Panc1 (cell line): Measurements from ENCODE around the gene SPIRE1. TPM values are rescaled to one million over a fixed set of nuclear protein-coding genes. Genes with fewer than 3 reads are reported as not detected.
"Not testable (repeated sequence)": the region's sequence is repeated elsewhere in the genome, so short reads cannot be mapped to it uniquely, and the experiment has no call there.

ENCODE experiments used
- ATAC-seq: fragments of 200-7000 bp; cut with Tn5 transposase; 2 replicates; pipeline ENCODE4 v1.9.1; 2020; ENCODE audit warnings: mild to moderate bottlenecking, moderate library complexity
- BruUV-seq: library from RNA; stranded (reverse); fragments of 400-500 nt; replicated peaks from 2 replicates; lab custom pipeline; 2021; lab: Mats Ljungman, UMichigan
- CTCF ChIA-PET: fragments of 300-600 bp; sonication (Branson Sonifier 250); formaldehyde crosslinking; loops from one replicate; lab custom pipeline; 2022; ENCODE audit warnings: antibody characterized with exemption; lab: Charles Lee
- POLR2A ChIA-PET: fragments of 300-600 bp; sonication (Branson Sonifier 250); formaldehyde crosslinking; loops from one replicate; lab custom pipeline; 2022; ENCODE audit warnings: antibody characterized with exemption; lab: Charles Lee
- DNase-seq: peaks from one replicate; pipeline ENCODE4 v3.0.0-alpha.2; 2010; ENCODE audit warnings: low read depth, low spot score
- H3K27ac ChIP-seq: 2 replicates; pipeline ENCODE4 v1.5.1; 2011; ENCODE audit warnings: mild to moderate bottlenecking, low read length, inconsistent platforms
- H3K27me3 ChIP-seq: fragments of 200-500 bp; sonication (Bioruptor generic); 2 replicates; pipeline ENCODE4 v1.6.0; 2014; ENCODE audit warnings: low read length, inconsistent platforms; ENCODE audit not compliant: control insufficient read depth, insufficient read depth
- H3K36me3 ChIP-seq: fragments of 200-500 bp; sonication (Bioruptor generic); 2 replicates; pipeline ENCODE4 v1.5.1; 2014; ENCODE audit warnings: inconsistent platforms, mild to moderate bottlenecking, low read length, moderate library complexity; ENCODE audit not compliant: control insufficient read depth, insufficient read depth
- H3K4me1 ChIP-seq: 2 replicates; pipeline ENCODE4 v1.5.1; 2011; ENCODE audit warnings: inconsistent platforms, mild to moderate bottlenecking, low read length, moderate library complexity; ENCODE audit not compliant: control insufficient read depth, insufficient read depth
- H3K4me3 ChIP-seq, 2 experiments: 2 replicates each; pipeline ENCODE4 v1.5.1; 2011 to 2012; ENCODE audit warnings: low read depth in 2 of 2, low read length in 2 of 2, mild to moderate bottlenecking in 2 of 2, inconsistent platforms in 1 of 2, moderate library complexity in 1 of 2
- H3K9me3 ChIP-seq: fragments of 200-500 bp; sonication (Bioruptor generic); 2 replicates; pipeline ENCODE4 v1.5.1; 2014; ENCODE audit warnings: low read depth, mild to moderate bottlenecking, inconsistent platforms, low read length, moderate library complexity; ENCODE audit not compliant: control insufficient read depth, insufficient read depth
- CTCF ChIP-seq: fragments of 450-650 bp; IDR thresholded peaks from 2 replicates; pipeline ENCODE4 v1.5.1; 2017; ENCODE audit warnings: mild to moderate bottlenecking
- POLR2AphosphoS5 ChIP-seq: IDR thresholded peaks from 2 replicates; pipeline ENCODE4 v1.6.1; 2012; ENCODE audit warnings: mild to moderate bottlenecking, low read depth, low read length, moderate library complexity
- REST ChIP-seq, 2 experiments: IDR thresholded peaks; 2 replicates each; pipeline ENCODE4 v1.6.1; 2011 to 2012; ENCODE audit warnings: low read depth in 2 of 2, control low read depth in 1 of 2, low read length in 1 of 2, mild to moderate bottlenecking in 1 of 2, moderate library complexity in 1 of 2; ENCODE audit not compliant: insufficient read depth in 1 of 2
- SIN3A ChIP-seq: IDR thresholded peaks from 2 replicates; pipeline ENCODE4 v1.6.1; 2012; ENCODE audit warnings: low read depth, mild to moderate bottlenecking, low read length, moderate library complexity, borderline replicate concordance; ENCODE audit not compliant: insufficient read depth
- TCF7L2 ChIP-seq: IDR thresholded peaks from 2 replicates; pipeline ENCODE4 v1.6.1; 2011; ENCODE audit warnings: mild to moderate bottlenecking, low read depth, low read length, inconsistent platforms
- in situ Hi-C: cut with HindIII; loops from 2 replicates; pipeline ENCODE4 v1.10.0; 2016; ENCODE audit warnings: low sequenced_read_pairs, low pct_unique_long_range_greater_than_20kb
- intact Hi-C: fragments of 100-400 bp; cut with micrococcal nuclease; formaldehyde crosslinking; loops from one replicate; pipeline ENCODE4 v1.10.0; 2022; ENCODE audit not compliant: unreplicated experiment
- total RNA-seq: library from RNA; stranded (reverse); gene quantifications from one replicate; pipeline ENCODE4 v1.2.1, GENCODE V29; 2021; ENCODE audit not compliant: unreplicated experiment

Gene SPIRE1
- total RNA-seq, 1 experiment from 2014 or later = 45.5 TPM

- POLR2A ChIA-PET = no interaction called here
- CTCF ChIA-PET = no interaction called here
- TF ChIP-seq REST (IDR thresholded peaks at IDR 0.05; ENCODE audit: insufficient read depth in 1 of 2, low read depth in 2 of 2, low read length in 1 of 2) (no peak), TCF7L2 (no peak), POLR2AphosphoS5 (no peak), CTCF (no peak), SIN3A (no peak)
- DNase-seq = no peak
- H3K27ac ChIP-seq = no peak overlapping the region
- TSS peak; percentile 59 for BruUV-seq
- intact Hi-C loops = no loop called here
- H3K4me1 ChIP-seq = peaks cover 7% of the 10 kb centered on the region; the same call in 1 of the 2 replicates
- in situ Hi-C loops = no loop called here
- no peaks in the 10 kb centered on the region for H3K36me3 ChIP-seq
- no peak for ATAC-seq
- H3K9me3 ChIP-seq = no peaks in the 10 kb centered on the region
- no peak overlapping the region for H3K4me3 ChIP-seq
- no peaks in the 10 kb centered on the region for H3K27me3 ChIP-seq
Measured at GRCh38 chr18:12411456-12411855, 246.5 kb downstream of the SPIRE1 start.

GRCh38 chr18:12410747-12411146 is 247.2 kb downstream of the SPIRE1 start:
- ATAC-seq, POLR2A ChIA-PET, CTCF ChIA-PET, H3K4me3 ChIP-seq, H3K4me1 ChIP-seq, BruUV-seq, H3K36me3 ChIP-seq, intact Hi-C loops, H3K9me3 ChIP-seq, in situ Hi-C loops, DNase-seq, H3K27me3 ChIP-seq, H3K27ac ChIP-seq: not testable (repeated sequence)

GRCh38 chr18:12410081-12410481 is 247.8 kb downstream of the SPIRE1 start:
- ATAC-seq = no peak
- no TSS peak for BruUV-seq
- in situ Hi-C loops = no loop called here

More at GRCh38 chr18:12410081-12410481, 247.8 kb downstream of the SPIRE1 start:
- no peak for DNase-seq
- Histone ChIP-seq H3K27ac (no peak overlapping the region), H3K4me3 (no peak overlapping the region), H3K27me3 (0 out of 2 replicates have a peak, but pooled peaks cover 3% of the 10 kb centered on the region), H3K4me1 (peaks cover 7% of the 10 kb centered on the region; the same call in 1 of the 2 replicates), H3K9me3 (no peaks in the 10 kb centered on the region), H3K36me3 (no peaks in the 10 kb centered on the region)
- intact Hi-C loops = no loop called here
- ChIA-PET CTCF (no interaction called here), POLR2A (no interaction called here)
- TF ChIP-seq POLR2AphosphoS5 = no peak
- no peak for TF ChIP-seq REST (IDR thresholded peaks at IDR 0.05; ENCODE audit: insufficient read depth in 1 of 2, low read depth in 2 of 2, low read length in 1 of 2)
- TF ChIP-seq SIN3A = no peak
- TF ChIP-seq TCF7L2 = no peak
- TF ChIP-seq CTCF = no peak
